ENCODE results near the gene LHX6.

The LHX6 gene

GRCh38 chr9:122226142-122226757 is 2.5 kb downstream of the LHX6 start:
- no peak overlapping the region for H3K4me3 ChIP-seq (ENCODE audit: low read depth, low read length)
- no peak for TF ChIP-seq CTCF (IDR thresholded peaks at IDR 0.05; ENCODE audit: borderline replicate concordance, insufficient read depth, low read depth, low read length)

- no peak overlapping the region for H3K4me3 ChIP-seq (ENCODE audit: low read depth, low read length)
- TF ChIP-seq CTCF (IDR thresholded peaks at IDR 0.05; ENCODE audit: borderline replicate concordance, insufficient read depth, low read depth, low read length) = no peak
Observed at GRCh38 chr9:122225312-122226141, 3.2 kb downstream of the LHX6 start.

- no peak for TF ChIP-seq CTCF (IDR thresholded peaks at IDR 0.05; ENCODE audit: borderline replicate concordance, insufficient read depth, low read depth, low read length)
- no peak overlapping the region for H3K4me3 ChIP-seq (ENCODE audit: low read depth, low read length)
Observed at GRCh38 chr9:122223435-122223834, 5.3 kb downstream of the LHX6 start.

- TF ChIP-seq CTCF (IDR thresholded peaks at IDR 0.05; ENCODE audit: borderline replicate concordance, insufficient read depth, low read depth, low read length) = no peak
- no peak overlapping the region for H3K4me3 ChIP-seq (ENCODE audit: low read depth, low read length)
Observed at GRCh38 chr9:122222791-122223190, 6.0 kb downstream of the LHX6 start.

- no peak overlapping the region for H3K4me3 ChIP-seq (ENCODE audit: low read depth, low read length)
- TF ChIP-seq CTCF (IDR thresholded peaks at IDR 0.05; ENCODE audit: borderline replicate concordance, insufficient read depth, low read depth, low read length) = no peak
Observed at GRCh38 chr9:122221183-122221811, 7.5 kb downstream of the LHX6 start.

GRCh38 chr9:122220673-122221182 is 8.0 kb downstream of the LHX6 start:
- TF ChIP-seq CTCF (IDR thresholded peaks at IDR 0.05; ENCODE audit: borderline replicate concordance, insufficient read depth, low read depth, low read length) = no peak
- H3K4me3 ChIP-seq (ENCODE audit: low read depth, low read length) = no peak overlapping the region

Measured in GM12875 (cell line).